GM12892 (cell line): ENCODE measurements around the gene KNDC1.
"Not testable (repeated sequence)": the region's sequence is repeated elsewhere in the genome, so short reads cannot be mapped to it uniquely, and the experiment has no call there.

Source experiments
- DNase-seq: peaks from one replicate; pipeline ENCODE4 v3.0.0; 2011; ENCODE audit not compliant: insufficient read length
- FAIRE-seq: peaks from 2 replicates; lab custom pipeline; 2011; peaks lifted over from hg19 to GRCh38; lab: Jason Lieb, UNC
- POLR2A ChIP-seq: IDR thresholded peaks from 2 replicates; pipeline ENCODE4 v1.6.1; 2011; ENCODE audit warnings: low read depth, low read length, control low read depth
- POLR2AphosphoS5 ChIP-seq: IDR thresholded peaks from 2 replicates; pipeline ENCODE4 v1.6.1; 2011; ENCODE audit warnings: low read depth, low read length, control low read depth
- TAF1 ChIP-seq: IDR thresholded peaks from 2 replicates; pipeline ENCODE4 v1.6.1; 2011; ENCODE audit warnings: low read depth, mild to moderate bottlenecking, control low read depth, low read length, borderline replicate concordance

The KNDC1 gene

DNA sequence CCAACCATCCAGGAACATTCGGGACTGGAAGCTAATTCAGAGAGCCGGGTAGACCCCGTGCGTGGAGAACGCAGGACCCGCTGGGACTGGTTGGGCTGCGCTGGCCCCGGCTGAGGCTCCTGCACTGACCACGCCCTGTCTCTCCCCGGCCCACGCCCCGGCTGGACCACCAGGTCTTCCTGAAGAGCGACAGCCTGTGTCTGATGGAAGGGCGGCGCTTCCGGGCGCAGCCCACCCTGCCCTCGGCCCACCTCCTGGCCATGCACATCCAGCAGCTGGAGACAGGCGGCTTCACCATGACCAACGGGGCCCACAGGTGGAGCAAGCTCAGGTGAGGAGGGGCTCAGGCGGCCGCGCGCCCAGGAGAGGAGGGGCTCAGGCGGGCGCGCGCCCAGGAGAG is 59.8 kb downstream of the KNDC1 start:
- FAIRE-seq, result no peak
- no peak for DNase-seq
- no peak for TF ChIP-seq TAF1
- TF ChIP-seq POLR2AphosphoS5, result no peak
- no peak for TF ChIP-seq POLR2A

GRCh38 chr10:133221331-133221730 is 61.3 kb downstream of the KNDC1 start:
- TF ChIP-seq POLR2A (no peak), POLR2AphosphoS5 (no peak), TAF1 (no peak)
- DNase-seq, result no peak
- no peak for FAIRE-seq

DNA sequence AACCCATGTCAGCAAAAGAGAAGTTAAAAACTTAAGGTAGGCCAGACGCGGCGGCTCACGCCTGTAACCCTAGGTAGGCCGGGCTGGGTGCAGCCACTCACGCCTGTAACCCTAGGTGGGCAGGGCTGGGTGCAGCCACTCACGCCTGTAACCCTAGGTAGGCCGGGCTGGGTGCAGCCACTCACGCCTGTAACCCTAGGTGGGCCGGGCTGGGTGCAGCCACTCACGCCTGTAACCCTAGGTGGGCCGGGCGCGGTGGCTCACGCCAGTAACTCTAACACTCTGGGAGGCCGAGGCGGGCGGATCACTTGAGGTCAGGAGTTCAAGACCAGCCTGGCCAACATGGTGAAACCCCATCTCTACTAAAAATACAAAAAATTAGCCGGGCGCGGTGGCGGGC is 61.7 kb downstream of the KNDC1 start:
- DNase-seq, FAIRE-seq: not testable (repeated sequence)

- DNase-seq, result no peak
- no peak for FAIRE-seq
Observed at GRCh38 chr10:133224076-133224475, 64.1 kb downstream of the KNDC1 start.

GRCh38 chr10:133224756-133225372 is 64.8 kb downstream of the KNDC1 start:
- TF ChIP-seq POLR2A (no peak), POLR2AphosphoS5 (no peak), TAF1 (no peak)
- DNase-seq (no peak), FAIRE-seq (no peak)

More at GRCh38 chr10:133224076-133224475, 64.1 kb downstream of the KNDC1 start:
- TF ChIP-seq TAF1 (no peak), POLR2A (no peak), POLR2AphosphoS5 (no peak)

DNA sequence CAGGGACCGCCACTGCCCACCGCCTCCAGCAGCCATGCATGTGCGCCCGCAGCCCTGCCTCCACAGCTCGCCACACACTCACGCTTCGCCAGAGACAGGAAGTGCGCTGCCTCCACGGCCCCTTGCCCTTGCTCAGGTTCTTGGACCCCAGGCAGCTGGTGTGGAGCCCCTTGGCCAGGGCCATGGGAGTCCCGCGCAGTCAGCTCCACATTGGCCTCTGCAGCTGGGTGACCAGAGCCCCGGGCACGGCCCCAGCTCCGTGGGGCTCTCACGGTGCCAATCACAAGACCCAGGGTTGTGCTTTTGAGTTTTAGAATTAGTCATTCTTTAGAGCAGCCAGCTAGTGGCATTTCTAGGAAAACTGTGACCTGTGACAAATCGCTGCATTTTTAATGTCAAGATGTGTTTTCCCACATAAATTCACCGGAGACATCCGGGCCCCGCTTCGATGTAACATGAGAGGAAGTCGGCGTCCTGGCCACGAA is 65.7 kb downstream of the KNDC1 start:
- no peak for FAIRE-seq
- TF ChIP-seq POLR2A (no peak), TAF1 (no peak), POLR2AphosphoS5 (no peak)

GRCh38 chr10:133226251-133226808 is 66.3 kb downstream of the KNDC1 start:
- TF ChIP-seq POLR2A, result no peak
- no peak for TF ChIP-seq POLR2AphosphoS5
- no peak for TF ChIP-seq TAF1
- no peak for DNase-seq
- FAIRE-seq, result no peak

More for the DNA sequence above, 65.7 kb downstream of the KNDC1 start:
- no peak for DNase-seq

DNA sequence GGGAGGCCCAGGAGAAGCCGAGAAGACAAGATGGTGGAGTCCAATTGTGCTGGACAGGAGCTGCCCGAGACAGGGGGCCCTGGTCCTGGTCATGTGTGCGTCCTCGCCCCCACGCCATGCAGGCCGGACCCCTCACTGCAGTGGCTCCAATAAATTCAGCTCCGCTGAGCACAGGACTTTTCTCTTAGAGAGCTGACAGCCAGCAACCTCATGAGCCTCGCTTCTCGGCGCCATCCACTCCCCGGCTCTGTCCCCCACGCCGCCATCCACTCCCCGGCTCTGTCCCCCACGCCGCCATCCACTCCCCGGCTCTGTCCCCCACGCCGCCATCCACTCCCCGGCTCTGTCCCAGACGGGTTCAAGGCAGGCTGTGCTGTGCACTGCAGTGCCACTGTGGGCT is 67.2 kb downstream of the KNDC1 start:
- DNase-seq (no peak), FAIRE-seq (no peak)
- TF ChIP-seq POLR2A (no peak), POLR2AphosphoS5 (no peak), TAF1 (no peak)

GRCh38 chr10:133229265-133230043 is 69.4 kb downstream of the KNDC1 start:
- FAIRE-seq, result no peak
- DNase-seq, result no peak
- TF ChIP-seq TAF1 (no peak), POLR2AphosphoS5 (no peak), POLR2A (no peak)

DNA sequence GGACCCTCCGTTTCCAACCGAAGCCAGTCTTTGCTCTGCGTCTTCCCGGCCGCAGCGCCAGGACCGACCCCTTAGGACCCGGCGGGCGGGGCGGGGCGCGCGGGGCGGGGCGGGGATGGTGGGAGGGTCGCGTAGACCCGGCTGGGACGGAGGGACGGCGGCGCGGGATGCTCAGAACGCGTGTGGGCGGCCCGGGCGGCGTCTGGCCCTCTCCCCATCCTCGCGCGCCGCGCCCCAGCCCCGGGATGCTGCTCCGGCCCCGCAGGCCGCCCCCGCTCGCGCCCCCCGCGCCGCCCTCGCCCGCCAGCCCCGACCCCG is 70.0 kb downstream of the KNDC1 start, which contains the start of gene UTF1:
Gene UTF1, plus strand, starts transcription at position 174 of the 318 bp plus-strand sequence. Its CDS starts 72 bp downstream, at position 246.
- DNase-seq (no peak), FAIRE-seq (no peak)
- TF ChIP-seq TAF1 (no peak), POLR2AphosphoS5 (no peak), POLR2A (no peak)

GRCh38 chr10:133230387-133231195 is 70.6 kb downstream of the KNDC1 start:
- FAIRE-seq, result no peak
- DNase-seq, result no peak
- TF ChIP-seq TAF1, result no peak
- TF ChIP-seq POLR2A, result no peak
- TF ChIP-seq POLR2AphosphoS5, result no peak
